ENCODE results near the gene GUK1.

The GUK1 gene

DNA sequence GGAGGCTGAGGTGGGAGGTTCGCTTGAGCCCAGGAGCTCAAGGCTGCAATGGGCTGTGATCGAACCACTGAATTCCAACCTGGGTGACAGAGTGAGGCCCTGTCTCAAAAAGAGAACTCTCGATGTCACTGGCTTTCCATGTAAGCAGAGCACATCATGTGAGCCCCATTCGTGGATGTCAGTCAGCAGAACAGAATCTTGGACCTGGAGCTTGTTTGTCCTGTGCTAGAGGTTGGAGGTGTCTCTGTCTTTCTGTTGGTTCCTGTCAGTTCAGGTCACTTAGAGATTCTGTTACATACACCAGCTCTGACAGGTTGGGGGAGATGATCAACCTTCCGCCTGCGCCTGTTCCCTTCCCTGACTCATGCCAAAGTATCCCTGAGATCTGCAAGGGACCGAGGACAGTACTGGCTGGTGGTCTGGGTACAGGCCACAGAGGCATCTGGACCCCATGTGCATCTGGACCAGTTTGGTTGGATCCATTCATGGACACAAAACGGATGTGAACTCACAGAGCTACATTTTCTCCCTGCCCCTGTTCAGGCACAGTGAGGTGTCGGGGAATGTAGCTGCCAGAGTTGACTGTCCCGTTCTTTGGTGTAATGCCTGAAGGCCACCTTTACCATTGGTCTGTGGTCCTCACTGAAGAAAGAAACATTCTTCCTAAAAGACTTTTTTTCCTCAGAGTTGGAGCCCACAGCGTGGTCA, 47.6 kb upstream of the GUK1 start:
- no peaks in the 10 kb centered on the region for H3K27me3 ChIP-seq (ENCODE audit: insufficient read depth, low read length, poor library complexity)
- H3K79me2 ChIP-seq (ENCODE audit: insufficient read depth, low read length) = peaks cover 100% of the 10 kb centered on the region
- no peak overlapping the region for H3K27ac ChIP-seq (ENCODE audit: low read length)
- H3K4me3 ChIP-seq (ENCODE audit: low read depth in 1 of 2, low read length in 2 of 2) = 0 out of 4 replicates have a peak overlapping the region, but pooled peaks of 1 of the 2 experiments have one; percentile 2
- peaks cover 9% of the 10 kb centered on the region; the same call in 1 of the 2 replicates for H3K4me1 ChIP-seq (ENCODE audit: insufficient read depth, low read length)
- DNase-seq = peak; percentile 2
- H2AFZ ChIP-seq (ENCODE audit: low read depth, low read length) = no peak overlapping the region
- H3K4me2 ChIP-seq (ENCODE audit: insufficient read depth, low read length) = no peak overlapping the region
- H4K20me1 ChIP-seq (ENCODE audit: insufficient read depth, low read length) = peaks cover 94% of the 10 kb centered on the region
- ATAC-seq (ENCODE audit: insufficient read depth, low read depth) = no peak
- H3K36me3 ChIP-seq (ENCODE audit: insufficient read depth, low read length) = peaks cover 96% of the 10 kb centered on the region
- no peak overlapping the region for H3K9ac ChIP-seq (ENCODE audit: low read depth, low read length)
- no peak for TF ChIP-seq EZH2 (IDR thresholded peaks at IDR 0.05; ENCODE audit: borderline replicate concordance, low read depth, low read length, severe bottlenecking)
- TF ChIP-seq, protein P1, sequence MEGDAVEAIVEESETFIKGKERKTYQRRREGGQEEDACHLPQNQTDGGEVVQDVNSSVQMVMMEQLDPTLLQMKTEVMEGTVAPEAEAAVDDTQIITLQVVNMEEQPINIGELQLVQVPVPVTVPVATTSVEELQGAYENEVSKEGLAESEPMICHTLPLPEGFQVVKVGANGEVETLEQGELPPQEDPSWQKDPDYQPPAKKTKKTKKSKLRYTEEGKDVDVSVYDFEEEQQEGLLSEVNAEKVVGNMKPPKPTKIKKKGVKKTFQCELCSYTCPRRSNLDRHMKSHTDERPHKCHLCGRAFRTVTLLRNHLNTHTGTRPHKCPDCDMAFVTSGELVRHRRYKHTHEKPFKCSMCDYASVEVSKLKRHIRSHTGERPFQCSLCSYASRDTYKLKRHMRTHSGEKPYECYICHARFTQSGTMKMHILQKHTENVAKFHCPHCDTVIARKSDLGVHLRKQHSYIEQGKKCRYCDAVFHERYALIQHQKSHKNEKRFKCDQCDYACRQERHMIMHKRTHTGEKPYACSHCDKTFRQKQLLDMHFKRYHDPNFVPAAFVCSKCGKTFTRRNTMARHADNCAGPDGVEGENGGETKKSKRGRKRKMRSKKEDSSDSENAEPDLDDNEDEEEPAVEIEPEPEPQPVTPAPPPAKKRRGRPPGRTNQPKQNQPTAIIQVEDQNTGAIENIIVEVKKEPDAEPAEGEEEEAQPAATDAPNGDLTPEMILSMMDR (IDR thresholded peaks at IDR 0.05; ENCODE audit: borderline replicate concordance, extremely low read depth, low read length, poor library complexity, severe bottlenecking) = no peak
- peaks cover 30% of the 10 kb centered on the region for H3K9me3 ChIP-seq (ENCODE audit: insufficient read depth, low read length, severe bottlenecking)

DNA sequence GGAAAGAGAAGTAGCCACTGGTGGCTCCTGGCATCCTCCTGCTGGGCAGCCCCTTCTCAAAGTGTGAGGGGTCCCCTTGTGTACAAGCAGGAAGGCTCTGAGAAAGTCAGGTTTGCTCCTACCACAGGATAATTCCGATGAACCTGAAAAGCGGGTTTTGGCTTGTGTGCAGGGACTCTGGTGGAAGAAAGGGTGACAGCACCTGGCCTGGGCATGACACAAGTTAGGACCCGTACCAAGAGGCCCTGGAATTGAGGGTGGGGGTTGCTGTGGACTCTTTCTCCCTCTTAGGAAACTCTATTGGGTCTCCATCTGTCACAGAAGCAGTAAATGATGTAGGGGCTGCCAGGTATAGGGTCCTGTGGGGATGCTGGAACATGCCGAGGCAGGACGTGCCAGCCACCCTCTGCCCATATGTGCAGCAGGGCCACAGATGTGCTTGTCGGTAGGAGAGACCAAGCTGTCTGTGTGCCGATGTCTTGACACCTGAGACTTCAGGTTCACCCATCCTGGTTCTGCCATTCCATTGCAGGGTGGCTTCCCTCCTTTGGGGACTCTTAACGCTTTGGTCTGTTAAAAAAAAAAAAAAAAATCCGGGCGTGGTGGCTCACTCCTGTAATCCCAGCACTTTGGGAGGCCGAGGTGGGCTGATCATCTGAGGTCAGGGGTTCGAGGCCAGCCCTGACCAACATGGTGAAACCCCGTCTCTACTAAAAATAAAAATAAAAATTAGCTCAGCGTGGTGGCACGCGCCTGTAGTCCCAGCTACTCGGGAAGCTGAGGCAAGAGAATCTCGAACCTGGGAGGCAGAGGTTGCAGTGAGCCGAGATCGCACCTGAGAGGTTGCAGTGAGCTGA, 46.8 kb upstream of the GUK1 start:
- H3K4me1 ChIP-seq (ENCODE audit: insufficient read depth, low read length) = peaks cover 9% of the 10 kb centered on the region; the same call in 1 of the 2 replicates
- ATAC-seq (ENCODE audit: insufficient read depth, low read depth) = no peak
- DNase-seq = peak; percentile 4
- TF ChIP-seq, protein P1 (IDR thresholded peaks at IDR 0.05; ENCODE audit: borderline replicate concordance, extremely low read depth, low read length, poor library complexity, severe bottlenecking) = no peak
- no peak for TF ChIP-seq EZH2 (IDR thresholded peaks at IDR 0.05; ENCODE audit: borderline replicate concordance, low read depth, low read length, severe bottlenecking)
- H3K4me3 ChIP-seq (ENCODE audit: low read depth in 1 of 2, low read length in 2 of 2) = no peak overlapping the region
- H3K4me2 ChIP-seq (ENCODE audit: insufficient read depth, low read length) = no peak overlapping the region
- H3K9me3 ChIP-seq (ENCODE audit: insufficient read depth, low read length, severe bottlenecking) = peaks cover 30% of the 10 kb centered on the region
- H4K20me1 ChIP-seq (ENCODE audit: insufficient read depth, low read length) = peaks cover 94% of the 10 kb centered on the region
- H3K36me3 ChIP-seq (ENCODE audit: insufficient read depth, low read length) = peaks cover 96% of the 10 kb centered on the region
- no peak overlapping the region for H2AFZ ChIP-seq (ENCODE audit: low read depth, low read length)
- no peaks in the 10 kb centered on the region for H3K27me3 ChIP-seq (ENCODE audit: insufficient read depth, low read length, poor library complexity)
- no peak overlapping the region for H3K27ac ChIP-seq (ENCODE audit: low read length)
- H3K79me2 ChIP-seq (ENCODE audit: insufficient read depth, low read length) = peaks cover 100% of the 10 kb centered on the region
- no peak overlapping the region for H3K9ac ChIP-seq (ENCODE audit: low read depth, low read length)

DNA sequence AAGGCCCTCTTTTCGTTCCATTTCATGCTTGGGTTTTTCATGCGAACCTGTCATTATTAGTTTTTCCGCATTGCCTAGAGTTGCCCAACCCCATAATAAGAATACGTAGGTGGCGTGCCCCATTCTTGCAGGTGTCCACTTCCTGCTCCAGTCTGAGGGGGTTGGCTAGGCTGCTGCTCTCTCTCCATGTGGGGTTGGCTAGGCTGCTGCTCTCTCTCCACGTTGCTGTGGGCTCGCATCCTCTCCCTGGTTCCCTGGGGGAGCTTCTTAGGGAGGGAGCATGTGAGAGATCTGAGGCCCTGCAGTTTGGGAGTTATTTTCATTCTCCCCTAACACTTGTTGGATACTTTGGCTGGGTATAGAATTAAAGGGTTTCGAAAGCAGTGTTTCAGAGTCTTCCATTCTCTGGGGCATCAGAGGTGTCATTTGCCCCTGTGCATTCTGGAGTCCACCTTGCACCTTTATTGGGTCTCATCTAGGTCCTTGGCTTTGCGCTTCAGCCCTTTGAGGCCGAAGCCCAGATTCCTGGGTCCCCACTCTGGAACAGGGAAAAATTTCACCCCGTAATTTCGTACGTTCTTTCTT, 45.6 kb upstream of the GUK1 start:
- Histone ChIP-seq H3K4me1 (ENCODE audit: insufficient read depth, low read length) (peaks cover 6% of the 10 kb centered on the region; the same call in 1 of the 2 replicates), H3K27ac (ENCODE audit: low read length) (no peak overlapping the region), H3K4me2 (ENCODE audit: insufficient read depth, low read length) (no peak overlapping the region), H3K4me3 (ENCODE audit: low read depth in 1 of 2, low read length in 2 of 2) (no peak overlapping the region), H3K36me3 (ENCODE audit: insufficient read depth, low read length) (peaks cover 96% of the 10 kb centered on the region), H3K79me2 (ENCODE audit: insufficient read depth, low read length) (peaks cover 99% of the 10 kb centered on the region), H3K9me3 (ENCODE audit: insufficient read depth, low read length, severe bottlenecking) (peaks cover 30% of the 10 kb centered on the region), H3K27me3 (ENCODE audit: insufficient read depth, low read length, poor library complexity) (no peaks in the 10 kb centered on the region), H2AFZ (ENCODE audit: low read depth, low read length) (no peak overlapping the region), H4K20me1 (ENCODE audit: insufficient read depth, low read length) (peaks cover 94% of the 10 kb centered on the region), H3K9ac (ENCODE audit: low read depth, low read length) (no peak overlapping the region)
- DNase-seq = peak; percentile 10
- TF ChIP-seq EZH2 (IDR thresholded peaks at IDR 0.05; ENCODE audit: borderline replicate concordance, low read depth, low read length, severe bottlenecking) = no peak
- TF ChIP-seq, protein P1 (IDR thresholded peaks at IDR 0.05; ENCODE audit: borderline replicate concordance, extremely low read depth, low read length, poor library complexity, severe bottlenecking) = no peak
- no peak for ATAC-seq (ENCODE audit: insufficient read depth, low read depth)
